Prostate gland (tissue), 2 donors: Measurements from ENCODE around the gene C9. TPM values are rescaled to one million over a fixed set of nuclear protein-coding genes. Genes with fewer than 3 reads are reported as not detected.

ENCODE experiments used
- DNase-seq: peaks from one replicate; pipeline ENCODE4 v3.0.0-alpha.2; 2019; ENCODE audit warnings: low spot score
- H3K27ac ChIP-seq, 2 donors: fragments of 200-600 bp; sonication (generic); 2 replicates each; pipeline ENCODE4 v1.5.1; 2017 to 2019
- H3K27me3 ChIP-seq: fragments of 200-600 bp; sonication (generic); replicated peaks from 2 replicates; pipeline ENCODE4 v1.5.1; 2019; ENCODE audit not compliant: insufficient read depth
- H3K36me3 ChIP-seq, 2 donors: fragments of 200-600 bp; sonication (generic); 1 replicate in 1 of 2; 2 replicates in 1 of 2; pipeline versions ENCODE4 v1.5.1 to v1.8.1; 2017 to 2019
- H3K4me1 ChIP-seq: fragments of 200-600 bp; sonication (generic); replicated peaks from 2 replicates; pipeline ENCODE4 v1.5.1; 2019
- H3K4me3 ChIP-seq, 2 donors: fragments of 200-600 bp; sonication (generic); 2 replicates each; pipeline ENCODE4 v1.5.1; 2017 to 2019
- H3K9me3 ChIP-seq: fragments of 200-600 bp; sonication (generic); 2 replicates; pipeline ENCODE4 v1.5.1; 2017
- POLR2A ChIP-seq: fragments of 450-650 bp; IDR thresholded peaks from one replicate; pipeline ENCODE4 v1.6.1; 2016; ENCODE audit warnings: antibody characterized with exemption, mild to moderate bottlenecking
- POLR2AphosphoS5 ChIP-seq: sonication (generic); formaldehyde crosslinking; IDR thresholded peaks from one replicate; pipeline ENCODE4 v1.6.1; 2017; ENCODE audit warnings: antibody characterized with exemption
- WGBS: methylation state at CpG from one replicate; pipeline ENCODE4 v1.1.5; 2018; 5-methylcytosine and 5-hydroxymethylcytosine counted together
- intact Hi-C: fragments of 100-400 bp; cut with DNase I; formaldehyde crosslinking; loops from one replicate; pipeline ENCODE4 v1.14.2; 2022
- total RNA-seq, 2 donors: library from RNA; depleted of rRNA; stranded (reverse); fragments of >200 nt; gene quantifications; one replicate each; pipeline ENCODE4 v1.1.0, GENCODE V29; 2016
- TF ChIP-seq, protein P1 (sequence below), 4 experiments: fragments of 200-600 bp in 2 of 4; fragments of 450-650 bp in 2 of 4; sonication (generic) in 2 of 4; IDR thresholded peaks; 1 replicate in 3 of 4; 2 replicates in 1 of 4; pipeline ENCODE4 v1.5.1; 2016 to 2019; ENCODE audit warnings: antibody characterized with exemption in 4 of 4, mild to moderate bottlenecking in 2 of 4, moderate library complexity in 2 of 4

The C9 gene
- total RNA-seq, 2 donors from 2014 or later = not detected

- Histone ChIP-seq H3K4me3 (no peak overlapping the region), H3K27ac (no peak overlapping the region), H3K36me3 (no peaks in the 10 kb centered on the region), H3K9me3 (no peaks in the 10 kb centered on the region), H3K4me1 (no peaks in the 10 kb centered on the region), H3K27me3 (no peaks in the 10 kb centered on the region)
- no peak for DNase-seq
- intact Hi-C loops = no loop called here
- TF ChIP-seq, protein P1, sequence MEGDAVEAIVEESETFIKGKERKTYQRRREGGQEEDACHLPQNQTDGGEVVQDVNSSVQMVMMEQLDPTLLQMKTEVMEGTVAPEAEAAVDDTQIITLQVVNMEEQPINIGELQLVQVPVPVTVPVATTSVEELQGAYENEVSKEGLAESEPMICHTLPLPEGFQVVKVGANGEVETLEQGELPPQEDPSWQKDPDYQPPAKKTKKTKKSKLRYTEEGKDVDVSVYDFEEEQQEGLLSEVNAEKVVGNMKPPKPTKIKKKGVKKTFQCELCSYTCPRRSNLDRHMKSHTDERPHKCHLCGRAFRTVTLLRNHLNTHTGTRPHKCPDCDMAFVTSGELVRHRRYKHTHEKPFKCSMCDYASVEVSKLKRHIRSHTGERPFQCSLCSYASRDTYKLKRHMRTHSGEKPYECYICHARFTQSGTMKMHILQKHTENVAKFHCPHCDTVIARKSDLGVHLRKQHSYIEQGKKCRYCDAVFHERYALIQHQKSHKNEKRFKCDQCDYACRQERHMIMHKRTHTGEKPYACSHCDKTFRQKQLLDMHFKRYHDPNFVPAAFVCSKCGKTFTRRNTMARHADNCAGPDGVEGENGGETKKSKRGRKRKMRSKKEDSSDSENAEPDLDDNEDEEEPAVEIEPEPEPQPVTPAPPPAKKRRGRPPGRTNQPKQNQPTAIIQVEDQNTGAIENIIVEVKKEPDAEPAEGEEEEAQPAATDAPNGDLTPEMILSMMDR (IDR thresholded peaks at IDR 0.05) = no peak
- TF ChIP-seq POLR2A (no peak), POLR2AphosphoS5 (no peak)
- WGBS = 98% methylated on average over 2 of the region's 2 CpGs
Measured at GRCh38 chr5:39387293-39387692, 23.0 kb upstream of the C9 start.

- no peak overlapping the region for H3K27ac ChIP-seq
- 92% methylated on average over 1 of the region's 1 CpG for WGBS
- no peak for DNase-seq
- no peaks in the 10 kb centered on the region for H3K36me3 ChIP-seq
- intact Hi-C loops = no loop called here
- H3K27me3 ChIP-seq = no peaks in the 10 kb centered on the region
- no peaks in the 10 kb centered on the region for H3K4me1 ChIP-seq
- H3K4me3 ChIP-seq = no peak overlapping the region
- H3K9me3 ChIP-seq = no peaks in the 10 kb centered on the region
- TF ChIP-seq, protein P1 (IDR thresholded peaks at IDR 0.05) = no peak
- TF ChIP-seq POLR2A = no peak
- TF ChIP-seq POLR2AphosphoS5 = no peak
Measured at GRCh38 chr5:39384271-39384670, 20.0 kb upstream of the C9 start.

DNA sequence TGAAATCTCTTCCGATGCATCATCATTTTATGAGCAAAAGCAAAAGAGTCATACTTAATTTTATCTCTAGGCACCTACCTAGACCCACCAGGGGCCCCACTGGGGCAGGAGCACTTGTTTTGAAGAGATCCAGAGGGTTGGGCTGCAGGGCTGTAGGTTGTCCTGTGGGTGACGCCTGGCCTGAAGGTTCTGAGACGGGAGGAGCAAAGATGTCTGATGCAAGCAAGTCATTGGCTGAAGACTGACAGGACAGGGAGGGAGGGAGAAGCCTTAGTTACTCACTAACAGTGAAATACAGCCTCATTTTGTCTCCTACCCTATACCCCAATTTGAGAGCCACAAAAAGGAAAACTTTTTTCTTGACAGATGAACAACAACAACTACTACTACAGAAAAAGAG, 17.1 kb upstream of the C9 start:
- no peaks in the 10 kb centered on the region for H3K4me1 ChIP-seq
- no peak for DNase-seq
- H3K4me3 ChIP-seq = no peak overlapping the region
- intact Hi-C loops = no loop called here
- H3K27me3 ChIP-seq = no peaks in the 10 kb centered on the region
- H3K27ac ChIP-seq = no peak overlapping the region
- TF ChIP-seq POLR2A = no peak
- TF ChIP-seq, protein P1 (IDR thresholded peaks at IDR 0.05) = no peak
- TF ChIP-seq POLR2AphosphoS5 = no peak
- no peaks in the 10 kb centered on the region for H3K36me3 ChIP-seq
- H3K9me3 ChIP-seq = no peaks in the 10 kb centered on the region
- 96% methylated on average over 3 of the region's 3 CpGs for WGBS

DNA sequence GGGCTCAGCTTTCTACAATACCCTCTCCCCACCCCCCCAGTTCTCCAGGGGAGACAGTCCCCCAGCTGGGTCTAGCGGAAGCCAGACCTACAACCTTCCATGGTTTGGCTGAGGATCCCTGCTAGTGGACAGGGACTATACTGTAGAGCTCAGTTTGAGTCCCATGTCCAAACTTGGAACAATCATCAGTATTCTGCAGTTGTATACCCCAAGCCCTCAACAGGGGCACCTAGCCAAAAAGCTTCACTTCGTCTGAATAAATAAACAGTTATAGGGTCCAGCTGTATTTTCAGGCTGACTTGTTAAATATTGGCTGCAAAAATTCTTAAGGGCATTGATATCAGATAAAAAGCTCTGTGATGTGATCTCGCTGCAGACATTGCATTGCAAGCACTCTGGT, 15.4 kb upstream of the C9 start:
- H3K4me1 ChIP-seq = no peaks in the 10 kb centered on the region
- no peaks in the 10 kb centered on the region for H3K27me3 ChIP-seq
- 62% methylated on average over 3 of the region's 3 CpGs for WGBS
- TF ChIP-seq, protein P1 (IDR thresholded peaks at IDR 0.05) = no peak
- TF ChIP-seq POLR2A (no peak), POLR2AphosphoS5 (no peak)
- H3K9me3 ChIP-seq = no peaks in the 10 kb centered on the region
- H3K36me3 ChIP-seq = no peaks in the 10 kb centered on the region
- DNase-seq = no peak
- no peak overlapping the region for H3K27ac ChIP-seq
- intact Hi-C loops = loop anchor here (5.0 kb wide), 2 partner anchors 48 to 188 kb away; no protein-coding TSS in a partner anchor
- H3K4me3 ChIP-seq = no peak overlapping the region

GRCh38 chr5:39377613-39378012, 13.3 kb upstream of the C9 start:
- Histone ChIP-seq H3K27me3 (no peaks in the 10 kb centered on the region), H3K36me3 (no peaks in the 10 kb centered on the region)
- DNase-seq = no peak

More at GRCh38 chr5:39377613-39378012, 13.3 kb upstream of the C9 start:
- no peak overlapping the region for H3K4me3 ChIP-seq
- intact Hi-C loops = loop anchor here (2.0 to 5.0 kb wide), 3 partner anchors 50 to 190 kb away; no protein-coding TSS in a partner anchor
- H3K9me3 ChIP-seq = no peaks in the 10 kb centered on the region
- TF ChIP-seq, protein P1 (IDR thresholded peaks at IDR 0.05) = no peak
- TF ChIP-seq POLR2A (no peak), POLR2AphosphoS5 (no peak)
- no peak overlapping the region for H3K27ac ChIP-seq
- no peaks in the 10 kb centered on the region for H3K4me1 ChIP-seq
- WGBS = 42% methylated on average over 2 of the region's 2 CpGs
